CD4-positive, alpha-beta T cell (primary cell): Measurements from ENCODE around the gene CHMP3. TPM values are rescaled to one million over a fixed set of nuclear protein-coding genes. Genes with fewer than 3 reads are reported as not detected.
A peak's percentile ranks its signal among the peaks of the same experiment; 100 is the strongest.

Source experiments
- ATAC-seq: fragments of 200-7000 bp; cut with Tn5 transposase; one replicate; pipeline ENCODE4 v1.10.0; 2022; ENCODE audit warnings: mild to moderate bottlenecking; ENCODE audit not compliant: poor library complexity
- CTCF ChIA-PET: fragments of 350-600 bp; sonication (Branson Sonifier 250); formaldehyde crosslinking; loops from one replicate; lab custom pipeline; 2021; ENCODE audit warnings: antibody characterized with exemption, inconsistent platforms; lab: Charles Lee
- POLR2A ChIA-PET: fragments of 350-600 bp; sonication (Branson Sonifier 250); formaldehyde crosslinking; loops from one replicate; lab custom pipeline; 2021; ENCODE audit warnings: antibody characterized with exemption, inconsistent platforms; lab: Charles Lee
- DNase-seq, 14 experiments: peaks; one replicate each; pipeline ENCODE4 v3.0.0-alpha.2; 2013 to 2020; ENCODE audit warnings: mixed read lengths in 2 of 14
- H3K27ac ChIP-seq, 2 donors: one replicate each; pipeline versions ENCODE4 v1.5.1 to v1.7.0; 2013; ENCODE audit warnings: low read length in 2 of 2, low read depth in 1 of 2, mild to moderate bottlenecking in 1 of 2
- H3K27me3 ChIP-seq, 2 experiments: 1 replicate in 1 of 2; 2 replicates in 1 of 2; pipeline versions ENCODE4 v1.6.1 to v1.7.0; 2013; ENCODE audit warnings: low read length in 2 of 2, control low read depth in 1 of 2, mild to moderate bottlenecking in 1 of 2, moderate library complexity in 1 of 2; ENCODE audit not compliant: insufficient read depth in 2 of 2, control insufficient read depth in 1 of 2
- H3K36me3 ChIP-seq: one replicate; pipeline ENCODE4 v1.6.1; 2013; ENCODE audit warnings: low read length, control low read depth; ENCODE audit not compliant: insufficient read depth
- H3K4me1 ChIP-seq: one replicate; pipeline ENCODE4 v1.6.1; 2013; ENCODE audit warnings: low read length, control low read depth; ENCODE audit not compliant: insufficient read depth
- H3K4me3 ChIP-seq: one replicate; pipeline ENCODE4 v1.5.1; 2013; ENCODE audit warnings: mild to moderate bottlenecking, low read length, moderate library complexity
- H3K9me3 ChIP-seq, 2 experiments: 1 replicate in 1 of 2; 2 replicates in 1 of 2; pipeline versions ENCODE4 v1.6.1 to v1.7.0; 2013; ENCODE audit warnings: low read length in 2 of 2, mild to moderate bottlenecking in 2 of 2, control low read depth in 1 of 2, moderate library complexity in 1 of 2; ENCODE audit not compliant: control insufficient read depth in 1 of 2, insufficient read depth in 1 of 2
- H3K27ac Mint-ChIP-seq: one replicate; pipeline ENCODE4 v1.8.0; 2020; ENCODE audit warnings: mixed read lengths
- H3K27me3 Mint-ChIP-seq: one replicate; pipeline ENCODE4 v1.8.0; 2021; ENCODE audit warnings: mixed read lengths
- H3K36me3 Mint-ChIP-seq: one replicate; pipeline ENCODE4 v1.8.0; 2021; ENCODE audit warnings: low read depth, mixed read lengths
- H3K4me1 Mint-ChIP-seq: one replicate; pipeline ENCODE4 v1.8.0; 2021; ENCODE audit warnings: low read depth, mixed read lengths
- H3K4me3 Mint-ChIP-seq: one replicate; pipeline ENCODE4 v1.8.0; 2020; ENCODE audit warnings: mild to moderate bottlenecking, mixed read lengths
- H3K9me3 Mint-ChIP-seq: one replicate; pipeline ENCODE4 v1.8.0; 2020; ENCODE audit warnings: mixed read lengths
- CTCF ChIP-seq: fragments of 200-600 bp; IDR thresholded peaks from one replicate; pipeline ENCODE4 v1.8.0; 2022; ENCODE audit warnings: antibody characterized with exemption, mild to moderate bottlenecking
- intact Hi-C, 2 experiments: fragments of 100-400 bp; cut with DNase I in 1 of 2; cut with micrococcal nuclease in 1 of 2; formaldehyde crosslinking; loops; one replicate each; pipeline versions ENCODE4 v1.15.1 to v1.9.0; 2023 to 2025; cut with DNase I, micrococcal nuclease
- total RNA-seq, 174 experiments: library from RNA in 2 of 174; stranded (reverse) in 2 of 174; gene quantifications; one replicate each; pipeline ENCODE4 v1.2.3 and lab custom pipeline; 2021 to 2026

The CHMP3 gene
- total RNA-seq, 2 experiments from 2014 or later = 61.7 to 65.3 TPM

DNA sequence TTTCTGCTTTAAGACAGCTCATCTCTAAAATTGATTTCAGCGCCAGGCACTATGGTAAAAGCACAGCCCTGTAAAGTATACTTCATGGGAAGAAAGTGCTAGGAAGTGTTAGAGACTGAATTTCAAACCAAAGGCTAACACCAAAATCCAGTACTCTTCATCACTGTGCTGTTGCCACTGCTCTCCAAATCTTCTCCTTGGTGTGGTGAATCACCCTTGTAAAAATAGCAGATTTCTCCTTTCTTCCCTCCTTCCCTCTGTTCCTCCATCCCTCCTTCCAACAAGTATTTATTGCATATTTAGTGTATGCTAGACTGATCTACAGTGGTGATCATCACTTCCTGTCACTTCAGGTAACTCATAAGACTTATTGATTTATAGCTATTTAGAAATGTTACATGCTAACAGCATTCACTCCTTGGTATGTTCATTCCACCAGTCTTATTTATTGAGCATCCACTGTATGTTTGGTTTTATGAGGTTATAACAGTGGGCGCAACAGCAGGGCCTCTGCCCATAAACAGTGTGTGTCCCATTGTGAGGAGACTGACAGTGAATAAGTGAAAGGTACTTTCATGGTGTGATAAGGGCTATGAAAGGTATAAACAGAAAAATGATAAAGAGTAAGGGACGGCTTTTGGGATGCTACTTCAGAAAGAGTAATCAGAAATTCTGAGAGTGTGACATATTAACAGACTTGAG, 102.0 kb downstream of the CHMP3 start:
- H3K27me3 ChIP-seq = no peaks in the 10 kb centered on the region
- ChIA-PET CTCF (no interaction called here), POLR2A (interaction anchor here (0.6 kb wide), 1 partner anchor 21 kb away, joined by 5 read pairs; no protein-coding TSS in a partner anchor)
- intact Hi-C loops = no loop called here
- H3K36me3 ChIP-seq = peaks cover 93% of the 10 kb centered on the region
- no peak overlapping the region for H3K4me3 Mint-ChIP-seq
- H3K9me3 ChIP-seq = no peaks in the 10 kb centered on the region
- H3K27ac ChIP-seq = no peak overlapping the region
- no peaks in the 10 kb centered on the region for H3K27me3 Mint-ChIP-seq
- peaks cover 100% of the 10 kb centered on the region for H3K36me3 Mint-ChIP-seq
- no peak for TF ChIP-seq CTCF
- no peaks in the 10 kb centered on the region for H3K9me3 Mint-ChIP-seq
- H3K4me3 ChIP-seq = no peak overlapping the region
- peaks cover 66% of the 10 kb centered on the region for H3K4me1 Mint-ChIP-seq
- H3K27ac Mint-ChIP-seq = peak overlapping the region; percentile 54
- ATAC-seq = no peak
- no peak for DNase-seq
- H3K4me1 ChIP-seq = no peaks in the 10 kb centered on the region

- Histone ChIP-seq H3K27me3 (no peaks in the 10 kb centered on the region), H3K36me3 (peaks cover 91% of the 10 kb centered on the region), H3K9me3 (no peaks in the 10 kb centered on the region), H3K27ac (no peak overlapping the region), H3K4me1 (no peaks in the 10 kb centered on the region), H3K4me3 (no peak overlapping the region)
- peaks cover 99% of the 10 kb centered on the region for H3K36me3 Mint-ChIP-seq
- peaks cover 50% of the 10 kb centered on the region for H3K4me1 Mint-ChIP-seq
- POLR2A ChIA-PET = interaction anchor here (0.7 to 4.3 kb wide), 2 partner anchors 13 to 319 kb away, joined by 4 to 41 read pairs; partner anchors contain the start of gene KDM3A
- no peak overlapping the region for H3K27ac Mint-ChIP-seq
- no peak for TF ChIP-seq CTCF
- H3K4me3 Mint-ChIP-seq = no peak overlapping the region
- H3K9me3 Mint-ChIP-seq = no peaks in the 10 kb centered on the region
- intact Hi-C loops = loop anchor here in 1 of 2 experiments (10.0 kb wide), 1 partner anchor 320 kb away; no protein-coding TSS in a partner anchor
- ATAC-seq (no peak), DNase-seq (no peak)
- no peaks in the 10 kb centered on the region for H3K27me3 Mint-ChIP-seq
- CTCF ChIA-PET = interaction anchor here (1.2 kb wide), 1 partner anchor 11 kb away, joined by 3 read pairs; no protein-coding TSS in a partner anchor
Measured at GRCh38 chr2:86455181-86455580, 108.1 kb downstream of the CHMP3 start.

- DNase-seq (no peak), ATAC-seq (no peak)
- H3K9me3 ChIP-seq = no peaks in the 10 kb centered on the region
- intact Hi-C loops = loop anchor here in 1 of 2 experiments (10.0 kb wide), 1 partner anchor 319 kb away; no protein-coding TSS in a partner anchor
- H3K36me3 Mint-ChIP-seq = peaks cover 99% of the 10 kb centered on the region
- no peak overlapping the region for H3K4me3 Mint-ChIP-seq
- peaks cover 50% of the 10 kb centered on the region for H3K4me1 Mint-ChIP-seq
- no peaks in the 10 kb centered on the region for H3K9me3 Mint-ChIP-seq
- H3K4me3 ChIP-seq = no peak overlapping the region
- H3K27ac Mint-ChIP-seq = no peak overlapping the region
- no peaks in the 10 kb centered on the region for H3K4me1 ChIP-seq
- H3K27me3 Mint-ChIP-seq = no peaks in the 10 kb centered on the region
- H3K27ac ChIP-seq = no peak overlapping the region
- no peaks in the 10 kb centered on the region for H3K27me3 ChIP-seq
- no peak for TF ChIP-seq CTCF
- ChIA-PET POLR2A (interaction anchor here (0.7 to 4.3 kb wide), 3 partner anchors 12 to 320 kb away, joined by 4 to 41 read pairs (median 4); partner anchors contain the start of gene KDM3A), CTCF (interaction anchor here (1.2 kb wide), 1 partner anchor 12 kb away, joined by 3 read pairs; no protein-coding TSS in a partner anchor)
- peaks cover 93% of the 10 kb centered on the region for H3K36me3 ChIP-seq
Measured at GRCh38 chr2:86454238-86454637, 109.0 kb downstream of the CHMP3 start.
